Retinal pigment epithelial cell (primary cell): ENCODE data around the gene DNAH11.
A peak's percentile ranks its signal among the peaks of the same experiment; 100 is the strongest.

ENCODE experiments used
- DNase-seq: peaks from one replicate; pipeline ENCODE4 v3.0.0-alpha.2; 2010; ENCODE audit warnings: low read depth
- H3K4me3 ChIP-seq: 2 replicates; pipeline ENCODE4 v1.5.1; 2011; ENCODE audit warnings: mild to moderate bottlenecking, low read length, control low read depth, moderate library complexity
- TF ChIP-seq, protein P1 (sequence below): conservative IDR thresholded peaks from 2 replicates; pipeline ENCODE4 v1.5.1; 2011; ENCODE audit warnings: low read depth, low read length, control low read depth, inconsistent platforms

Gene DNAH11

DNA sequence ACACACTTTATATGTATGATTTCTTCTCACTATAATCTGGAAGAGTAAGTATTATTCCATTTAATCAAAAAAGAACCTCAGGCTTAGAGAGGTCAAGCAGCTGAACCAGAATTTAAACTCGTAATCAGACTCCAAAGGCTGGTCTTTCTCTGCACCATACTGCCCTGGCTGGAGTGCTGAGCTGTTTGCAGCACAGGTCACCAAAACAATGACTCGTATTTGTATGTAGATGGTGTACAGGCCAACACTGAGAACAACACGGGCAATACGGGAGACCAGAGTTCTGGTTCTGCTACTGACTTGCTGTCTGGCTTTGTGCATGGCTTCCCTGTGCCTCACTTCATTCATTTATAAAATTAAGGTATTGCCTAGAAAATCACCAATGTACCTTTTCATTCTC is 344.9 kb downstream of the DNAH11 start:
- TF ChIP-seq, protein P1, sequence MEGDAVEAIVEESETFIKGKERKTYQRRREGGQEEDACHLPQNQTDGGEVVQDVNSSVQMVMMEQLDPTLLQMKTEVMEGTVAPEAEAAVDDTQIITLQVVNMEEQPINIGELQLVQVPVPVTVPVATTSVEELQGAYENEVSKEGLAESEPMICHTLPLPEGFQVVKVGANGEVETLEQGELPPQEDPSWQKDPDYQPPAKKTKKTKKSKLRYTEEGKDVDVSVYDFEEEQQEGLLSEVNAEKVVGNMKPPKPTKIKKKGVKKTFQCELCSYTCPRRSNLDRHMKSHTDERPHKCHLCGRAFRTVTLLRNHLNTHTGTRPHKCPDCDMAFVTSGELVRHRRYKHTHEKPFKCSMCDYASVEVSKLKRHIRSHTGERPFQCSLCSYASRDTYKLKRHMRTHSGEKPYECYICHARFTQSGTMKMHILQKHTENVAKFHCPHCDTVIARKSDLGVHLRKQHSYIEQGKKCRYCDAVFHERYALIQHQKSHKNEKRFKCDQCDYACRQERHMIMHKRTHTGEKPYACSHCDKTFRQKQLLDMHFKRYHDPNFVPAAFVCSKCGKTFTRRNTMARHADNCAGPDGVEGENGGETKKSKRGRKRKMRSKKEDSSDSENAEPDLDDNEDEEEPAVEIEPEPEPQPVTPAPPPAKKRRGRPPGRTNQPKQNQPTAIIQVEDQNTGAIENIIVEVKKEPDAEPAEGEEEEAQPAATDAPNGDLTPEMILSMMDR: no peak
- H3K4me3 ChIP-seq: no peak overlapping the region

DNA sequence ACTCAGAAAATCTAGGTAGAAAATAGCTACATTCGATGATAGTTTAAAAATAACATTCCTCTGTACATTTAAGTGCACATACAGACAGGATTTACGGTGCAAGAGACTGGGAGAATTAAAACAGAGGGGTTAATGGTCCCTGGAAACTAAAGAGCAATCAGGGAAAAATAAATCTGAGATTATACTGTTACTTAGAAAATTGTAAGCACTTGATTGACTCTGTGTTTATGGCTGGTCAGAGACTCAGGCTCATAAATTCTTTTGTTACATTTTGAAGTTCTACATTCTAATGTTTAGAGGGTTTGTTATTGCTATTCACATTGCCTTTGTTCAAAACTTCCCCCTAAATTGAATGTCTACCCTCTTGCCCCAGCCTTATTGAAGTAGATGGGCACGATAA is 348.5 kb downstream of the DNAH11 start:
- H3K4me3 ChIP-seq: no peak overlapping the region
- TF ChIP-seq, protein P1: no peak
- DNase-seq: no peak

More for the DNA sequence above, 344.9 kb downstream of the DNAH11 start:
- DNase-seq: no peak

DNA sequence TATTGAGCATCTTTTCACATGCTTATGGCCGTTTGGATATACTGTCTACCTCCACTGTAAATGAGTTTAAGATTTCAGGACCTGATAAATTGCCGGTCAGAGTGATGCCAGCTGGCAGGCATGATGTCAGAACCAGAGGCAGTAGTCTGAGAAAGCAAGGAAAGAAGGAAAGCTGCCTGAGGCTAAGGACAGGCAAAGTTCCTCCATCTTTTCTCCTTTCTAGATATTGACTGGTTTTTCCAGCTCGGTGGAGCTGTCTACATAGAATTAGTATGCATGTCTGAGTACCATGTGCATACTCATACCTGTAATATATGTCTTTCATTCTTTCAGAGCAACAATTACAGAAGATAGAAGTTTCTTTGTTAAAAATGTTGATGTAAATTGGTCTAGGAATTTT is 350.6 kb downstream of the DNAH11 start:
- no peak overlapping the region for H3K4me3 ChIP-seq
- no peak for DNase-seq
- TF ChIP-seq, protein P1: no peak

DNA sequence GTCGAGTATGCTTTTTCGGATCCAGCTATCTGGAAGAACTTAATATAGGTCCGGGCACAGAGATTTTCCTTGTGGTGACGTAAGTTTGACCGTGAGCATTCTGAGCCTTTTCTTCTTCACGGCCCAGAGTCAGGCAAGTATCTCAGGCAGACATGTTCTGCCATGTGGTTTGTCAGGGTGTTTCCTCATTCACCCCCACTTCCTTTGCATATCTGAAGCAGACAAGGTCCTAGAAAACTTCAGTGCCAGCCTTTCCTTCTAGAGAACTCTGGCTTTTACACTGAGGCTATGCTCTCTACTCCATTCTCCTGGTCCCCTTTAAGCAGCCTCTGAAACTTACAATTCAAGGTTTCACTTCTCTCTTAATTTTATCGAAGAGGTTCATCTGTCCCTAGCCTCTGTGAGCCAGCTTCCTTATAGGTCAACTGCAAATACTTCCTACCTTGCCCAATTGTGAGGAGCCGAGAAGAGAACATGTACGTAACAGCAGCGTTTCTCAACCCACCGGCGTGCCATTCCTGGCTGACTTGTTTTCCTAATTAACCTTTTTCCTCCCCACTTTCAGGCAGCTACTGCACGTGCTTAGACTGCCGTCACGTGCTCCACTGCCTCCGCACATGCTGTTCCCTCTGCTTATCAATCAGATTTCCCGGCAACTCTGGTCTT is 355.6 kb downstream of the DNAH11 start:
- TF ChIP-seq, protein P1: no peak
- H3K4me3 ChIP-seq: no peak overlapping the region
- no peak for DNase-seq

DNA sequence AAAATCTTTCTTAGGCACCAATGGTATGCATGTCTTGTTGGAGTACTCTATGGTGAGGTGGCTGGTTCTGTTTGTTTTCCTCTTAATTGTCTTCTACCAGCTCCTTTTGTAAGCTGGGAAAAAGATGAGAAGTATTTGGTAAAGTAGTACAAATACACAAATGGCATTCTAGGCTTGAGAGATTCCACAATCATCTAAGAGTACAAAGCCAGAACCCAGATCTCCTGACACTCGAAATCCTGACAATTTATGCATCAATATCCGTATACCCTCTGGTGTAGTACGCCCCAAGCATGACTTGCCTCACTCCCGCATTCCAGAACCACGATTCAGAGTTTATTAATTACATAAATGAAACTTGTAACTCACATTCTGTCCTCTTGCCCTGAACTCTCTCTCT is 359.4 kb downstream of the DNAH11 start:
- H3K4me3 ChIP-seq: no peak overlapping the region
- peak; percentile 19 for DNase-seq
- TF ChIP-seq, protein P1: no peak

DNA sequence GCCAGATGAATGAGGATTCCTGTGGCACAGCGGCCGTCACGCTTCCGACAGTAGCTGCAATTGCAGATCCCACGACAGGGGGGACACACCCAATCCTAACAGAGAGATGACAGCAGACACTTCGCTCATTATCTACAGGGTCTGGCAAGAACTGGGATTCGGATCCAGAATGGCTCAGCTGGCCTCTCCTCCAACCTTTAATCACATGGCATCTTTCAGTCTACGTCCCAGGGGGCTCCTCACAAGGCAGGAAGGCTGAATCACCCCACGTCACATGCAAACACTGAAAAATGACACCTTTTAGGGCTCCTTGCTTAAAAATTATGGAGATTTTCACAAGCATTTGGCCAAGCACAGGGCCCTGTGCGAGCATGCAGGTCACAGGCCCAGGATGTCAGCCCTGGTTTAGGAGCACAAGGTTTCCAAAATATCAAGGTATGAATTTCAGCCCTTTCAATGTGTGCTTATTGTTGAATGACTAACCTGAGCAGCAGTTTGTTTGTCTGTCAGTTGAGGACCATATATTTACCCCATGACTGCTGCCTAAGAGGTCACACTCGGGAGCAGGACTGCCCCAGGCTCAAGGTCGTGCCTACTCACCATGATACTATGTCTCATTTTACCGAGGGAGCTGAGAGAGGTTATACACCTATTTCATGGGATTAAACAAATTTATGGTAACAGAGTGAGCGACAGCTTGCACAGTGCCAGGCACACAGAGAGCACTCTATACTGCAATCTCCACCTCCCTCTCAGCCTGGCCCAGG is 360.4 kb downstream of the DNAH11 start:
- no peak for DNase-seq
- TF ChIP-seq, protein P1: no peak
- H3K4me3 ChIP-seq: no peak overlapping the region

DNA sequence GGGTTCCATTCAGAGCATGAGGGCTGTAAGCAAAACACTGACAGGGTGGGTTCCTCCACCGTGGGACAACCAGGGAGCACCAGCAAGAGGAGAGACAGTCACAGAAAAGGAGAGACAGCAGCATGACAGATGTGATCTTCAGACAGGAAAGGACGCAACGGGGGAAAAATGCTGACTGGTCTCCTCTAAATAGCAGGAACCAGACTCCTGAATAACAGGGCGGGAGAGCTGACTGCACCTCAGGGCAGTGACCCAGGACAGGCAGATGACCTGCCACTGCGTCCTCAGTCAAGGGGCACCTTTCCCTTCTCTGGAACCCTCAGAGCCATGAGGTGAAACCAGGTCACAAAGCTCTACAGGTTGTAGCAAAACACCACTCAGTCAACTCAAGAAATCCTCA is 365.9 kb downstream of the DNAH11 start:
- no peak overlapping the region for H3K4me3 ChIP-seq
- TF ChIP-seq, protein P1: no peak
- no peak for DNase-seq
